ENCODE data around the gene TMEM233. TPM values are rescaled to one million over a fixed set of nuclear protein-coding genes. Genes with fewer than 3 reads are reported as not detected.

TMEM233 gene
- total and polyA plus RNA-seq, 2 of the 8 experiments (the other 6 are each of a cell fraction or from before 2014, with no cell fraction given) = 0.09 TPM

GRCh38 chr12:119686355-119686754, 92.8 kb downstream of the TMEM233 start (continued):
- TF ChIP-seq, protein P1, sequence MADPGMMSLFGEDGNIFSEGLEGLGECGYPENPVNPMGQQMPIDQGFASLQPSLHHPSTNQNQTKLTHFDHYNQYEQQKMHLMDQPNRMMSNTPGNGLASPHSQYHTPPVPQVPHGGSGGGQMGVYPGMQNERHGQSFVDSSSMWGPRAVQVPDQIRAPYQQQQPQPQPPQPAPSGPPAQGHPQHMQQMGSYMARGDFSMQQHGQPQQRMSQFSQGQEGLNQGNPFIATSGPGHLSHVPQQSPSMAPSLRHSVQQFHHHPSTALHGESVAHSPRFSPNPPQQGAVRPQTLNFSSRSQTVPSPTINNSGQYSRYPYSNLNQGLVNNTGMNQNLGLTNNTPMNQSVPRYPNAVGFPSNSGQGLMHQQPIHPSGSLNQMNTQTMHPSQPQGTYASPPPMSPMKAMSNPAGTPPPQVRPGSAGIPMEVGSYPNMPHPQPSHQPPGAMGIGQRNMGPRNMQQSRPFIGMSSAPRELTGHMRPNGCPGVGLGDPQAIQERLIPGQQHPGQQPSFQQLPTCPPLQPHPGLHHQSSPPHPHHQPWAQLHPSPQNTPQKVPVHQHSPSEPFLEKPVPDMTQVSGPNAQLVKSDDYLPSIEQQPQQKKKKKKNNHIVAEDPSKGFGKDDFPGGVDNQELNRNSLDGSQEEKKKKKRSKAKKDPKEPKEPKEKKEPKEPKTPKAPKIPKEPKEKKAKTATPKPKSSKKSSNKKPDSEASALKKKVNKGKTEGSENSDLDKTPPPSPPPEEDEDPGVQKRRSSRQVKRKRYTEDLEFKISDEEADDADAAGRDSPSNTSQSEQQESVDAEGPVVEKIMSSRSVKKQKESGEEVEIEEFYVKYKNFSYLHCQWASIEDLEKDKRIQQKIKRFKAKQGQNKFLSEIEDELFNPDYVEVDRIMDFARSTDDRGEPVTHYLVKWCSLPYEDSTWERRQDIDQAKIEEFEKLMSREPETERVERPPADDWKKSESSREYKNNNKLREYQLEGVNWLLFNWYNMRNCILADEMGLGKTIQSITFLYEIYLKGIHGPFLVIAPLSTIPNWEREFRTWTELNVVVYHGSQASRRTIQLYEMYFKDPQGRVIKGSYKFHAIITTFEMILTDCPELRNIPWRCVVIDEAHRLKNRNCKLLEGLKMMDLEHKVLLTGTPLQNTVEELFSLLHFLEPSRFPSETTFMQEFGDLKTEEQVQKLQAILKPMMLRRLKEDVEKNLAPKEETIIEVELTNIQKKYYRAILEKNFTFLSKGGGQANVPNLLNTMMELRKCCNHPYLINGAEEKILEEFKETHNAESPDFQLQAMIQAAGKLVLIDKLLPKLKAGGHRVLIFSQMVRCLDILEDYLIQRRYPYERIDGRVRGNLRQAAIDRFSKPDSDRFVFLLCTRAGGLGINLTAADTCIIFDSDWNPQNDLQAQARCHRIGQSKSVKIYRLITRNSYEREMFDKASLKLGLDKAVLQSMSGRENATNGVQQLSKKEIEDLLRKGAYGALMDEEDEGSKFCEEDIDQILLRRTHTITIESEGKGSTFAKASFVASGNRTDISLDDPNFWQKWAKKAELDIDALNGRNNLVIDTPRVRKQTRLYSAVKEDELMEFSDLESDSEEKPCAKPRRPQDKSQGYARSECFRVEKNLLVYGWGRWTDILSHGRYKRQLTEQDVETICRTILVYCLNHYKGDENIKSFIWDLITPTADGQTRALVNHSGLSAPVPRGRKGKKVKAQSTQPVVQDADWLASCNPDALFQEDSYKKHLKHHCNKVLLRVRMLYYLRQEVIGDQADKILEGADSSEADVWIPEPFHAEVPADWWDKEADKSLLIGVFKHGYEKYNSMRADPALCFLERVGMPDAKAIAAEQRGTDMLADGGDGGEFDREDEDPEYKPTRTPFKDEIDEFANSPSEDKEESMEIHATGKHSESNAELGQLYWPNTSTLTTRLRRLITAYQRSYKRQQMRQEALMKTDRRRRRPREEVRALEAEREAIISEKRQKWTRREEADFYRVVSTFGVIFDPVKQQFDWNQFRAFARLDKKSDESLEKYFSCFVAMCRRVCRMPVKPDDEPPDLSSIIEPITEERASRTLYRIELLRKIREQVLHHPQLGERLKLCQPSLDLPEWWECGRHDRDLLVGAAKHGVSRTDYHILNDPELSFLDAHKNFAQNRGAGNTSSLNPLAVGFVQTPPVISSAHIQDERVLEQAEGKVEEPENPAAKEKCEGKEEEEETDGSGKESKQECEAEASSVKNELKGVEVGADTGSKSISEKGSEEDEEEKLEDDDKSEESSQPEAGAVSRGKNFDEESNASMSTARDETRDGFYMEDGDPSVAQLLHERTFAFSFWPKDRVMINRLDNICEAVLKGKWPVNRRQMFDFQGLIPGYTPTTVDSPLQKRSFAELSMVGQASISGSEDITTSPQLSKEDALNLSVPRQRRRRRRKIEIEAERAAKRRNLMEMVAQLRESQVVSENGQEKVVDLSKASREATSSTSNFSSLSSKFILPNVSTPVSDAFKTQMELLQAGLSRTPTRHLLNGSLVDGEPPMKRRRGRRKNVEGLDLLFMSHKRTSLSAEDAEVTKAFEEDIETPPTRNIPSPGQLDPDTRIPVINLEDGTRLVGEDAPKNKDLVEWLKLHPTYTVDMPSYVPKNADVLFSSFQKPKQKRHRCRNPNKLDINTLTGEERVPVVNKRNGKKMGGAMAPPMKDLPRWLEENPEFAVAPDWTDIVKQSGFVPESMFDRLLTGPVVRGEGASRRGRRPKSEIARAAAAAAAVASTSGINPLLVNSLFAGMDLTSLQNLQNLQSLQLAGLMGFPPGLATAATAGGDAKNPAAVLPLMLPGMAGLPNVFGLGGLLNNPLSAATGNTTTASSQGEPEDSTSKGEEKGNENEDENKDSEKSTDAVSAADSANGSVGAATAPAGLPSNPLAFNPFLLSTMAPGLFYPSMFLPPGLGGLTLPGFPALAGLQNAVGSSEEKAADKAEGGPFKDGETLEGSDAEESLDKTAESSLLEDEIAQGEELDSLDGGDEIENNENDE (IDR thresholded peaks at IDR 0.05; ENCODE audit: insufficient replicate concordance, low read length) = no peak
- TF ChIP-seq ATF2 (IDR thresholded peaks at IDR 0.05; ENCODE audit: low read length) (no peak), JUND (IDR thresholded peaks at IDR 0.05; ENCODE audit: low read length) (no peak), SIX5 (IDR thresholded peaks at IDR 0.05; ENCODE audit: low read depth, low read length) (no peak), GABPA (IDR thresholded peaks at IDR 0.05; ENCODE audit: borderline replicate concordance, insufficient read depth, low read length) (no peak), MAFK (IDR thresholded peaks at IDR 0.05; ENCODE audit: low read depth, low read length) (no peak), EP300 (IDR thresholded peaks at IDR 0.05; ENCODE audit: borderline replicate concordance in 1 of 2, low read depth in 2 of 2, low read length in 2 of 2) (no peak), KDM5A (IDR thresholded peaks at IDR 0.05; ENCODE audit: low read length) (no peak), USF2 (IDR thresholded peaks at IDR 0.05; ENCODE audit: low read length) (no peak)
